NCI-H774 (cell line): ENCODE measurements around the gene VWA1.
"Not testable (repeated sequence)": the region's sequence is repeated elsewhere in the genome, so short reads cannot be mapped to it uniquely, and the experiment has no call there.

Source experiments
- DNase-seq: peaks from one replicate; lab custom pipeline; 2025; lab: John Stamatoyannopoulos, UW

The VWA1 gene

GRCh38 chr1:1437033-1437903 lies 1.8 kb downstream of the VWA1 start:
- no peak for DNase-seq

- no peak for DNase-seq
These were observed 2.5 kb downstream of the VWA1 start for GRCh38 chr1:1437904-1438376.

- no peak for DNase-seq
These were observed 3.3 kb downstream of the VWA1 start for GRCh38 chr1:1438531-1439381.

- no peak for DNase-seq
These were observed 4.2 kb downstream of the VWA1 start for GRCh38 chr1:1439546-1440261.

- no peak for DNase-seq
These were observed 4.9 kb downstream of the VWA1 start for GRCh38 chr1:1440262-1441001.

GRCh38 chr1:1441002-1441888 lies 5.8 kb downstream of the VWA1 start:
- DNase-seq: peak; percentile 11

GRCh38 chr1:1442069-1442770 lies 6.7 kb downstream of the VWA1 start:
- no peak for DNase-seq

- not testable (repeated sequence) for DNase-seq
These were observed 11.1 kb downstream of the VWA1 start for GRCh38 chr1:1446631-1447030.

- DNase-seq: no peak
These were observed 13.7 kb downstream of the VWA1 start, which contains the start of gene ATAD3C for GRCh38 chr1:1449099-1449739. Gene ATAD3C, plus strand, starts transcription at chr1:1449689. Its CDS starts 995 bp downstream, at chr1:1450684.

GRCh38 chr1:1450616-1451015 lies 15.1 kb downstream of the VWA1 start:
- not testable (repeated sequence) for DNase-seq

GRCh38 chr1:1451696-1452364 lies 16.3 kb downstream of the VWA1 start:
- no peak for DNase-seq

GRCh38 chr1:1452365-1452739 lies 16.9 kb downstream of the VWA1 start:
- peak; percentile 19 for DNase-seq

GRCh38 chr1:1452882-1453281 lies 17.4 kb downstream of the VWA1 start:
- peak; percentile 5 for DNase-seq

GRCh38 chr1:1454286-1455056 lies 19.0 kb downstream of the VWA1 start:
- not testable (repeated sequence) for DNase-seq

- DNase-seq: no peak
These were observed 19.9 kb downstream of the VWA1 start for GRCh38 chr1:1455366-1455884.

- not testable (repeated sequence) for DNase-seq
These were observed 20.4 kb downstream of the VWA1 start for GRCh38 chr1:1455934-1456333.

- DNase-seq: not testable (repeated sequence)
These were observed 21.3 kb downstream of the VWA1 start for GRCh38 chr1:1456683-1457255.
